ENCODE data around the gene ABHD5. TPM values are rescaled to one million over a fixed set of nuclear protein-coding genes. Genes with fewer than 3 reads are reported as not detected.

Gene ABHD5
- total RNA-seq, 1 donor from 2014 or later: 59.2 TPM

GRCh38 chr3:43685921-43686320 lies 4.8 kb upstream of the ABHD5 start:
- DNase-seq (no peak), ATAC-seq (no peak)
- Histone ChIP-seq H3K9me3 (no peaks in the 10 kb centered on the region), H3K27me3 (ENCODE audit: low read depth) (no peaks in the 10 kb centered on the region), H3K36me3 (no peaks in the 10 kb centered on the region), H3K4me3 (no peak overlapping the region), H3K4me1 (peaks cover 7% of the 10 kb centered on the region), H3K27ac (no peak overlapping the region)
- TF ChIP-seq, protein P1, sequence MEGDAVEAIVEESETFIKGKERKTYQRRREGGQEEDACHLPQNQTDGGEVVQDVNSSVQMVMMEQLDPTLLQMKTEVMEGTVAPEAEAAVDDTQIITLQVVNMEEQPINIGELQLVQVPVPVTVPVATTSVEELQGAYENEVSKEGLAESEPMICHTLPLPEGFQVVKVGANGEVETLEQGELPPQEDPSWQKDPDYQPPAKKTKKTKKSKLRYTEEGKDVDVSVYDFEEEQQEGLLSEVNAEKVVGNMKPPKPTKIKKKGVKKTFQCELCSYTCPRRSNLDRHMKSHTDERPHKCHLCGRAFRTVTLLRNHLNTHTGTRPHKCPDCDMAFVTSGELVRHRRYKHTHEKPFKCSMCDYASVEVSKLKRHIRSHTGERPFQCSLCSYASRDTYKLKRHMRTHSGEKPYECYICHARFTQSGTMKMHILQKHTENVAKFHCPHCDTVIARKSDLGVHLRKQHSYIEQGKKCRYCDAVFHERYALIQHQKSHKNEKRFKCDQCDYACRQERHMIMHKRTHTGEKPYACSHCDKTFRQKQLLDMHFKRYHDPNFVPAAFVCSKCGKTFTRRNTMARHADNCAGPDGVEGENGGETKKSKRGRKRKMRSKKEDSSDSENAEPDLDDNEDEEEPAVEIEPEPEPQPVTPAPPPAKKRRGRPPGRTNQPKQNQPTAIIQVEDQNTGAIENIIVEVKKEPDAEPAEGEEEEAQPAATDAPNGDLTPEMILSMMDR (IDR thresholded peaks at IDR 0.05): no peak
- intact Hi-C loops (cut with DNase I): no loop called here

- no peak overlapping the region for H3K4me3 ChIP-seq
- intact Hi-C loops (cut with DNase I): no loop called here
- DNase-seq (no peak), ATAC-seq (no peak)
- H3K9me3 ChIP-seq: no peaks in the 10 kb centered on the region
- no peaks in the 10 kb centered on the region for H3K36me3 ChIP-seq
- no peak overlapping the region for H3K27ac ChIP-seq
- peaks cover 7% of the 10 kb centered on the region for H3K4me1 ChIP-seq
- H3K27me3 ChIP-seq (ENCODE audit: low read depth): no peaks in the 10 kb centered on the region
- TF ChIP-seq, protein P1 (IDR thresholded peaks at IDR 0.05): no peak
These were observed 4.4 kb upstream of the ABHD5 start for GRCh38 chr3:43686333-43686699.

GRCh38 chr3:43686700-43687498 lies 3.8 kb upstream of the ABHD5 start:
- Histone ChIP-seq H3K36me3 (no peaks in the 10 kb centered on the region), H3K27ac (no peak overlapping the region), H3K27me3 (ENCODE audit: low read depth) (no peaks in the 10 kb centered on the region), H3K4me3 (no peak overlapping the region), H3K9me3 (no peaks in the 10 kb centered on the region), H3K4me1 (peaks cover 10% of the 10 kb centered on the region)
- no peak for ATAC-seq
- DNase-seq: no peak
- TF ChIP-seq, protein P1 (IDR thresholded peaks at IDR 0.05): no peak
- intact Hi-C loops (cut with DNase I): no loop called here

DNA sequence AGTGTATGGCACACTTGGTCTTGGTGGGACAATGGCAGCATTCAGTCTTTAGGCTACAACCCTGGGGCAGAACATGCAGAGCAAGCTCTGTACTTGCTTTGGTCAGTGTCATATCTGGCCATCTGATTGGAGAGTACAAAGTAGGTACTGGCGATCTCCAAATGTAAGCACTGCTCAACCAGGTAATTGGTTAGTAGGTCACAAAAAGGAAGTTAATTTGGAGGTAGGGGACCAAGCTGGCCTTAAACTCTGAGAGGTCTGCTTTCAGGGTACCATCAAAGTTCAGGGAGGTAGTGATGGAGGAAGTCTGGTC lies 3.3 kb upstream of the ABHD5 start:
- peaks cover 16% of the 10 kb centered on the region for H3K4me1 ChIP-seq
- no peaks in the 10 kb centered on the region for H3K9me3 ChIP-seq
- ATAC-seq: no peak
- H3K27ac ChIP-seq: no peak overlapping the region
- DNase-seq: no peak
- TF ChIP-seq, protein P1 (IDR thresholded peaks at IDR 0.05): no peak
- intact Hi-C loops (cut with DNase I): no loop called here
- no peaks in the 10 kb centered on the region for H3K27me3 ChIP-seq (ENCODE audit: low read depth)
- H3K36me3 ChIP-seq: no peaks in the 10 kb centered on the region
- no peak overlapping the region for H3K4me3 ChIP-seq

GRCh38 chr3:43688245-43688650 lies 2.5 kb upstream of the ABHD5 start:
- Histone ChIP-seq H3K27me3 (ENCODE audit: low read depth) (no peaks in the 10 kb centered on the region), H3K4me1 (peaks cover 24% of the 10 kb centered on the region), H3K36me3 (no peaks in the 10 kb centered on the region), H3K27ac (no peak overlapping the region), H3K9me3 (no peaks in the 10 kb centered on the region), H3K4me3 (no peak overlapping the region)
- TF ChIP-seq, protein P1 (IDR thresholded peaks at IDR 0.05): no peak
- DNase-seq (no peak), ATAC-seq (no peak)
- intact Hi-C loops (cut with DNase I): no loop called here
